Colonic mucosa (tissue), 4 donors: ENCODE measurements around the gene PHKA2. TPM values are rescaled to one million over a fixed set of nuclear protein-coding genes. Genes with fewer than 3 reads are reported as not detected.

Experiments used
- DNase-seq: peaks from one replicate; pipeline ENCODE4 v3.0.0-alpha.2; 2020
- H3K27ac ChIP-seq: fragments of 200-600 bp; one replicate; pipeline ENCODE4 v1.8.0; 2021
- H3K27me3 ChIP-seq: fragments of 200-600 bp; one replicate; pipeline ENCODE4 v1.8.0; 2021
- H3K36me3 ChIP-seq: fragments of 200-600 bp; one replicate; pipeline ENCODE4 v1.8.0; 2021
- H3K4me1 ChIP-seq: fragments of 200-600 bp; one replicate; pipeline ENCODE4 v1.8.0; 2021; ENCODE audit warnings: mild to moderate bottlenecking
- H3K4me3 ChIP-seq: fragments of 200-600 bp; one replicate; pipeline ENCODE4 v1.8.0; 2021
- H3K9ac ChIP-seq, 2 donors: one replicate each; pipeline ENCODE4 v1.7.0; 2013; ENCODE audit warnings: control low read depth in 2 of 2, low read depth in 2 of 2, low read length in 2 of 2
- H3K9me3 ChIP-seq: fragments of 200-600 bp; one replicate; pipeline ENCODE4 v1.8.0; 2021
- intact Hi-C: fragments of 100-400 bp; cut with DNase I; formaldehyde crosslinking; loops from one replicate; pipeline ENCODE4 v1.14.1; 2022
- total RNA-seq, 2 donors: library from RNA; stranded (reverse); fragmentation: NEBNext Ultra II Directional in 1 of 2; extraction: Animal tissue kit (Norgen Biotek cat#: 25700) in 1 of 2; gene quantifications; one replicate each; pipeline ENCODE4 v1.2.1, GENCODE V29; 2021
- TF ChIP-seq, protein P1 (sequence below): fragments of 200-600 bp; IDR thresholded peaks from one replicate; pipeline ENCODE4 v1.8.0; 2022; ENCODE audit warnings: antibody characterized with exemption, mild to moderate bottlenecking
- donor health status: healthy.
- donor health status: DM: no; HTN: no; CAD: no.
- donor health status: DM: no; HTN: no; CAD: no.

Gene PHKA2
- total RNA-seq, 2 donors from 2014 or later = 22.8 to 38.6 TPM

DNA sequence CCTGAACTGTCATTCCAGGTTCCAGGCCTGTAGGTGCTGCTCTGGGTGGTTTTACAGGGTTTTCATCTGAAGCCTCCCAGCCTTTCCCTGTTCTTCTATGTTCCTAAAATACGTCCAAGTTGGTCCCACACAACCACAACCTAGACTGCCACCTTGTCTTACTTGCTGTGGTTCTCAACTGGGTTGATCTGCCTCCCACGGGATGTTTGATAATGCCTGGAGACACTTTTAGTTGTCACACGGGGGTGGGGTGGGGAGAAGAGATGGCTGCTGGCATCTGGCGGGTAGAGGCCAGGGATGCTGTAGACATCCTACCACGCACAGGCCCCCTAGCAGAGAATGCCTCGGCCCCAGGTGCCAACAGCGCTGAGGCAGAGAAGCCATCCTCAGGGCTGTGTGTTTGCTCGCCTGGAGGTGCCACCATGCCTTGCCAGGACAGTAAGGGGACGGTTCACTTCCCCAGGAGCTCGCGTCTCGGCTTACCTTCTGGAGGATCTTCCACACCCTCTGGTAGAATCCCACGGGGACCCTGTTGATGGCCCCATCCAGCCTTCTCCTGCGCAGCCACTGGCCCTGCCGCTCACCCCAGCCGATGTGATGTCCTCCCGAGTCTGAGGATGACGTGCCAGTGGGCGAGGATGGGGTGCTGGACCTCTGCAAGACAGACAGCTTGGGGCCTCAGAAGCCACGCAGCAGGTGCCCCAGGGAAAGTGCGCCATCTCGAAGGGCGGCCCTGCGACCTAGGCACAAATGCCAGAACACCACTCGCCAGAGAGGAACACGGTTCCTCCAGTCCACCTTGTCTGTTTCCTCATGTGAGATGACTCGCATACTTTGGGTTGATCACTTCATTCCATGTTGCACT lies 87.0 kb downstream of the PHKA2 start:
- TF ChIP-seq, protein P1, sequence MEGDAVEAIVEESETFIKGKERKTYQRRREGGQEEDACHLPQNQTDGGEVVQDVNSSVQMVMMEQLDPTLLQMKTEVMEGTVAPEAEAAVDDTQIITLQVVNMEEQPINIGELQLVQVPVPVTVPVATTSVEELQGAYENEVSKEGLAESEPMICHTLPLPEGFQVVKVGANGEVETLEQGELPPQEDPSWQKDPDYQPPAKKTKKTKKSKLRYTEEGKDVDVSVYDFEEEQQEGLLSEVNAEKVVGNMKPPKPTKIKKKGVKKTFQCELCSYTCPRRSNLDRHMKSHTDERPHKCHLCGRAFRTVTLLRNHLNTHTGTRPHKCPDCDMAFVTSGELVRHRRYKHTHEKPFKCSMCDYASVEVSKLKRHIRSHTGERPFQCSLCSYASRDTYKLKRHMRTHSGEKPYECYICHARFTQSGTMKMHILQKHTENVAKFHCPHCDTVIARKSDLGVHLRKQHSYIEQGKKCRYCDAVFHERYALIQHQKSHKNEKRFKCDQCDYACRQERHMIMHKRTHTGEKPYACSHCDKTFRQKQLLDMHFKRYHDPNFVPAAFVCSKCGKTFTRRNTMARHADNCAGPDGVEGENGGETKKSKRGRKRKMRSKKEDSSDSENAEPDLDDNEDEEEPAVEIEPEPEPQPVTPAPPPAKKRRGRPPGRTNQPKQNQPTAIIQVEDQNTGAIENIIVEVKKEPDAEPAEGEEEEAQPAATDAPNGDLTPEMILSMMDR = no peak
- Histone ChIP-seq H3K27me3 (no peaks in the 10 kb centered on the region), H3K4me3 (no peak overlapping the region), H3K9ac (no peak overlapping the region), H3K27ac (no peak overlapping the region), H3K9me3 (no peaks in the 10 kb centered on the region), H3K4me1 (no peaks in the 10 kb centered on the region), H3K36me3 (no peaks in the 10 kb centered on the region)
- no peak for DNase-seq
- intact Hi-C loops = loop anchor here (10.0 kb wide), 1 partner anchor 472 kb away; the partner anchor contains the start of gene CDKL5

DNA sequence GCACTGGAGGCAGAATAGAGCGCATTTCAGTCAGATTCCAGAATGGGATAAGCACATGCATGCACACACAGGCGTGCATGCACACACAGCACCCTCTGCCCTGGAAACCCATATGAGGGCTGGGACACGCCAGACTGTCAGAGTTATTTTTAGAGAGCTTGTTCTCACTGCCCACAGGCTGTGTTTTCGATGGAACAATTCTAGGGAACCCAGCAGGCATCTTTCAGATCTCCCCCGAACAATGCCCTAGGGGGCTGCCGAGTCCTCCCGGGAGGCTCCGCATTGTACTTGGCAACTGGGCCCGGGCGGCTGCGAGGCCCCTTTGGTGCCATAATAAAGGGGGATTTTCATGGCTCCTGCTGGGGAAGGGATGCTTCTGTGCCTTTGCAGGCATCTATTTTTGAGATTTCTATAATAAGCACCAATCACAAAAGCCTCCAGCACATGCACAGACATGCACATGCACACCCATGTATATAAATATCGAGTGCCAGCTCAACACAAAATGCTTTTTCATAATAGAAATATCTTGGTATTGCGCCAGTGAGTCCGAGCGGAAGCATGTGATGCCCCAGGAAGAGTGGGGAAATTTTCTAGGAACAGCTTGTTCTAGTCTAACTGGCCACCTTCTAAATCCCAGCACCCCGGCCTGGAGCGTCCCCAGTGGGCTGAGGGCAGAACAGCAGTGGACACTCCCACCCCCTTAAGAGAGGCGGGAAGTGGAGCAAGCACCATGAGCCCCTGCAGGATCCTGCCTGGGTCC lies 88.5 kb downstream of the PHKA2 start:
- TF ChIP-seq, protein P1 = no peak
- Histone ChIP-seq H3K4me1 (no peaks in the 10 kb centered on the region), H3K9ac (no peak overlapping the region), H3K27me3 (no peaks in the 10 kb centered on the region), H3K9me3 (no peaks in the 10 kb centered on the region), H3K36me3 (no peaks in the 10 kb centered on the region), H3K27ac (no peak overlapping the region), H3K4me3 (no peak overlapping the region)
- no peak for DNase-seq
- intact Hi-C loops = loop anchor here (10.0 kb wide), 1 partner anchor 471 kb away; the partner anchor contains the start of gene CDKL5

DNA sequence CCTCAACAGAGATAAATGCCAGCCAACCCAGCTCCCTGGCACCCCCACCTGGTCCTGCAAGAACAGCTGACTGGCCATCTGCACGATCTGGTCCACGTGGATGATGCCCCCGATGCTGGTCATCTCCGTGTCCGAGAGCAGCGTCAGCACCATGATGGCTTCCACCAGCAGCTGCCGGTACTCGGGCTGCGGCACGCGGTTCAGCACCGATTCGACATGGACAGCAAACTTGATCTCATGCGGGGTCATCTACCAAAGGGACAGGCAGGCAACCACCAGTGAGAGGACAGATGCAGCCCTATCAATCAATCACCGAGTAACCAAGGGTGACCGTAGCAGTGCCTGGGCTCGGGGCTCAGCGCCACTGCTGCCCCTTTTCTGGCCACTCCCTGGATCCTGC lies 89.8 kb downstream of the PHKA2 start:
- no peaks in the 10 kb centered on the region for H3K27me3 ChIP-seq
- TF ChIP-seq, protein P1 = no peak
- H3K9me3 ChIP-seq = no peaks in the 10 kb centered on the region
- no peaks in the 10 kb centered on the region for H3K36me3 ChIP-seq
- no peak for DNase-seq
- H3K9ac ChIP-seq = no peak overlapping the region
- intact Hi-C loops = loop anchor here (10.0 kb wide), 1 partner anchor 469 kb away; the partner anchor contains the start of gene CDKL5
- no peaks in the 10 kb centered on the region for H3K4me1 ChIP-seq
- no peak overlapping the region for H3K27ac ChIP-seq
- H3K4me3 ChIP-seq = no peak overlapping the region

DNA sequence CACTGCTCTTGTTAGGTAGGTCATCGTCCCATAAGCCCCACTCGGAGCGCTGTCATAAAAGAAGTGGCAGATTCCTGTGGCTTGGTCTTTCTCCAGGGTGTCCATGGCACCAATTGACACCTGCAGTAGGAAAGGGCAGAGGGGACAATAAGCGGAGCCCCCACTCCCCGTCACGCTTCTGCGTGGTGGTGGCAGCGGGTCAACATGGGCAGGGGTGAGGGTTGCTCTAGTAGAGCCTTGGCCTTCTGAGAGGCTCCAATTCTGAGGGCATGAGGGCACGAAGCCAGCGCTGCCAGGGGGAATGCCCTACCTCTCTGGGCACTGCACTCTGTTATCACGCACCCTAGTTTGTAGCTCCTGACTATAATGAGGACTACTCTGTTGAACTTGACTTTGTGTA lies 90.4 kb downstream of the PHKA2 start:
- DNase-seq = no peak
- Histone ChIP-seq H3K27ac (no peak overlapping the region), H3K27me3 (no peaks in the 10 kb centered on the region), H3K4me1 (no peaks in the 10 kb centered on the region), H3K4me3 (no peak overlapping the region), H3K36me3 (no peaks in the 10 kb centered on the region), H3K9ac (no peak overlapping the region), H3K9me3 (no peaks in the 10 kb centered on the region)
- TF ChIP-seq, protein P1 = no peak
- intact Hi-C loops = loop anchor here (10.0 kb wide), 1 partner anchor 469 kb away; the partner anchor contains the start of gene CDKL5

DNA sequence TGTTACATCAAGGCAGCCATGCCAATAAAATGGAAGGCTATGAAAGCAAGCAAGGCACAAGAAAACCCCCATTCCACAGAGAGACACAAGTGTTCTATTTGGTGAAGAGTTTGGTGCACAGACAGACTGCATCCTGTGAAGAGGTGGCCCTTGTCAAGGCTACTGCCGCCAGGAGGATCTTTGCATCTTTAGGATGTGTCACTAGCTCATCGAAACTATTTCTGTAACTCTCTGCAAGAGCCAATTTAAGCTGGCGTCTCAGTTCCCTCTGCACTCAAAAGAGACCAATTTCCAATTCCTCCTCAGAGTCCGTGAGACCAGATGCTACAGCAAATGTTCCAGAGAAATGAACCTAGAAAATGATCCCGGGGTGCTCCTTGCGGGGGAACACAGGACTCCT lies 91.0 kb downstream of the PHKA2 start:
- TF ChIP-seq, protein P1 = no peak
- H3K9me3 ChIP-seq = no peaks in the 10 kb centered on the region
- no peak overlapping the region for H3K4me3 ChIP-seq
- no peak for DNase-seq
- intact Hi-C loops = loop anchor here (10.0 kb wide), 1 partner anchor 468 kb away; the partner anchor contains the start of gene CDKL5
- no peaks in the 10 kb centered on the region for H3K4me1 ChIP-seq
- H3K36me3 ChIP-seq = no peaks in the 10 kb centered on the region
- H3K27me3 ChIP-seq = no peaks in the 10 kb centered on the region
- H3K27ac ChIP-seq = no peak overlapping the region
- no peak overlapping the region for H3K9ac ChIP-seq
